ENCODE data around the gene PLEKHG5.

GRCh38 chr1:6462412-6463119, 28.9 kb downstream of the PLEKHG5 start:
- no peak for TF ChIP-seq POLR2A (IDR thresholded peaks at IDR 0.05)
- no peak for TF ChIP-seq CTCF (IDR thresholded peaks at IDR 0.05)

All from prostate gland (tissue), 2 donors.